Adrenal gland (tissue), 5 donors: ENCODE measurements around the gene DHX38.

ENCODE experiments used
- POLR2A ChIP-seq, 2 donors: fragments of 450-650 bp; IDR thresholded peaks; one replicate each; pipeline ENCODE4 v1.6.1; 2017; ENCODE audit warnings: antibody characterized with exemption in 2 of 2, mild to moderate bottlenecking in 2 of 2, moderate library complexity in 1 of 2
- TF ChIP-seq, protein P1 (sequence below), 6 experiments: fragments of 450-650 bp in 4 of 6; fragments of 200-600 bp in 2 of 6; sonication (generic) in 1 of 6; IDR thresholded peaks; 1 replicate in 5 of 6; 2 replicates in 1 of 6; pipeline versions ENCODE4 v1.5.1 to v1.8.0; 2016 to 2021; ENCODE audit warnings: antibody characterized with exemption in 6 of 6, mild to moderate bottlenecking in 2 of 6, moderate library complexity in 1 of 6
- donor health status: DM: no; HTN: no; CAD: no.

DNA sequence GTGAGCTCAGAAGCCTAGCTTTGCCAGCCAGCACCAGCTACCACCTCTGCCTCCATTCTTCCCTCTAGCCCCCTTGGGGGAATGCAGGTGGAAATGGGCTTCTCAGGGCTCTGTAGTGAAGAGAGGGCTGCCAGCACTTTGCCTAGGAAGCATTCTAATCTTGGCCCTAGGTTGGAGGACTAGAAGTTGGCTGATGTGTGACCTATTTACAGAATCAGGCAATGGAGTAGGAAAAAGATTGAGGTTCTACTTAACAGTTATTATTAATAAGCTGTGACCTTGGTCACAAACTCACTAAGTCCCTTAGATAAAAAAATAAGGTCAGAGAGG lies 19.9 kb downstream of the DHX38 start:
- TF ChIP-seq, protein P1, sequence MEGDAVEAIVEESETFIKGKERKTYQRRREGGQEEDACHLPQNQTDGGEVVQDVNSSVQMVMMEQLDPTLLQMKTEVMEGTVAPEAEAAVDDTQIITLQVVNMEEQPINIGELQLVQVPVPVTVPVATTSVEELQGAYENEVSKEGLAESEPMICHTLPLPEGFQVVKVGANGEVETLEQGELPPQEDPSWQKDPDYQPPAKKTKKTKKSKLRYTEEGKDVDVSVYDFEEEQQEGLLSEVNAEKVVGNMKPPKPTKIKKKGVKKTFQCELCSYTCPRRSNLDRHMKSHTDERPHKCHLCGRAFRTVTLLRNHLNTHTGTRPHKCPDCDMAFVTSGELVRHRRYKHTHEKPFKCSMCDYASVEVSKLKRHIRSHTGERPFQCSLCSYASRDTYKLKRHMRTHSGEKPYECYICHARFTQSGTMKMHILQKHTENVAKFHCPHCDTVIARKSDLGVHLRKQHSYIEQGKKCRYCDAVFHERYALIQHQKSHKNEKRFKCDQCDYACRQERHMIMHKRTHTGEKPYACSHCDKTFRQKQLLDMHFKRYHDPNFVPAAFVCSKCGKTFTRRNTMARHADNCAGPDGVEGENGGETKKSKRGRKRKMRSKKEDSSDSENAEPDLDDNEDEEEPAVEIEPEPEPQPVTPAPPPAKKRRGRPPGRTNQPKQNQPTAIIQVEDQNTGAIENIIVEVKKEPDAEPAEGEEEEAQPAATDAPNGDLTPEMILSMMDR (IDR thresholded peaks at IDR 0.05) = no peak
- no peak for TF ChIP-seq POLR2A (IDR thresholded peaks at IDR 0.05)
